Spleen (tissue), 11 donors: ENCODE data around the gene KCNQ1. TPM values are rescaled to one million over a fixed set of nuclear protein-coding genes. Genes with fewer than 3 reads are reported as not detected.

Source experiments
- DNase-seq: peaks from one replicate; pipeline ENCODE4 v3.0.0-alpha.2; 2020
- H3K27ac ChIP-seq, 8 donors: fragments of 200-600 bp; sonication (generic) in 7 of 8; 1 replicate in 4 of 8; 2 replicates in 4 of 8; pipeline versions ENCODE4 v1.5.0 to v1.8.0; 2016 to 2021; ENCODE audit warnings: inconsistent platforms in 4 of 8, mild to moderate bottlenecking in 4 of 8, moderate library complexity in 1 of 8
- H3K27me3 ChIP-seq, 7 donors: fragments of 200-600 bp; sonication (generic) in 6 of 7; replicated peaks in 1 of 7; 1 replicate in 4 of 7; 2 replicates in 3 of 7; pipeline versions ENCODE4 v1.5.0 to v1.8.0; 2016 to 2021; ENCODE audit warnings: inconsistent platforms in 3 of 7, mild to moderate bottlenecking in 1 of 7
- H3K36me3 ChIP-seq, 6 donors: fragments of 200-600 bp; sonication (generic) in 5 of 6; 1 replicate in 4 of 6; 2 replicates in 2 of 6; pipeline versions ENCODE4 v1.5.0 to v1.8.0; 2016 to 2021; ENCODE audit warnings: inconsistent platforms in 2 of 6
- H3K4me1 ChIP-seq, 6 donors: fragments of 200-600 bp; sonication (generic) in 5 of 6; 1 replicate in 3 of 6; 2 replicates in 3 of 6; pipeline versions ENCODE4 v1.5.0 to v1.8.0; 2016 to 2021; ENCODE audit warnings: inconsistent platforms in 3 of 6
- H3K4me3 ChIP-seq, 8 donors: fragments of 200-600 bp; sonication (generic) in 7 of 8; 1 replicate in 4 of 8; 2 replicates in 4 of 8; pipeline versions ENCODE4 v1.5.0 to v1.8.0; 2016 to 2021; ENCODE audit warnings: inconsistent platforms in 4 of 8, mild to moderate bottlenecking in 4 of 8, moderate library complexity in 2 of 8
- H3K9me3 ChIP-seq, 8 donors: fragments of 200-600 bp; sonication (generic) in 7 of 8; 1 replicate in 4 of 8; 2 replicates in 4 of 8; pipeline versions ENCODE4 v1.5.0 to v1.8.0; 2016 to 2021; ENCODE audit warnings: inconsistent platforms in 4 of 8
- POLR2A ChIP-seq, 3 donors: fragments of 450-650 bp; IDR thresholded peaks; one replicate each; pipeline ENCODE4 v1.5.1; 2017; ENCODE audit warnings: antibody characterized with exemption in 3 of 3, mild to moderate bottlenecking in 1 of 3
- POLR2AphosphoS5 ChIP-seq, 3 donors: sonication (generic); formaldehyde crosslinking; IDR thresholded peaks; one replicate each; pipeline ENCODE4 v1.5.1; 2017; ENCODE audit warnings: antibody characterized with exemption in 3 of 3
- WGBS, 5 donors: extraction: QIAGEN DNeasy Blood & Tissue Kit in 3 of 5; methylation state at CpG; one replicate each; pipeline versions ENCODE4 v1.1.5 to v1.1.7; 2013 to 2018; 5-methylcytosine and 5-hydroxymethylcytosine counted together
- intact Hi-C: fragments of 100-400 bp; cut with DNase I; formaldehyde crosslinking; loops from one replicate; pipeline ENCODE4 v1.15.0; 2023; ENCODE audit warnings: low total_unique reads
- polyA plus RNA-seq, 3 donors: library from polyadenylated mRNA; stranded (reverse); fragments of 200-250 nt; gene quantifications; one replicate each; pipeline ENCODE4 v1.2.1, GENCODE V29; 2013
- total RNA-seq, 7 donors: library from RNA; depleted of rRNA in 3 of 7; stranded (reverse); fragments of >200 nt in 3 of 7; fragmentation: NEBNext Ultra II Directional in 4 of 7; extraction: Animal tissue kit (Norgen Biotek cat#: 25700) in 4 of 7; gene quantifications; one replicate each; pipeline versions ENCODE4 v1.1.0 to v1.2.1, GENCODE V29; 2016 to 2021
- TF ChIP-seq, protein P1 (sequence below), 11 experiments: fragments of 200-600 bp in 7 of 11; fragments of 450-650 bp in 4 of 11; sonication (generic) in 4 of 11; IDR thresholded peaks in 8 of 11; conservative IDR thresholded peaks in 3 of 11; 1 replicate in 7 of 11; 2 replicates in 4 of 11; pipeline versions ENCODE4 v1.4.0 to v1.8.0; 2016 to 2021; ENCODE audit warnings: antibody characterized with exemption in 11 of 11, inconsistent platforms in 4 of 11, mild to moderate bottlenecking in 1 of 11
- donor health status: healthy with polysubstance abuse.
- donor health status: DM: no; HTN: no; CAD: no; lungs with moderate emphysema.
- donor health status: DM: no; HTN: no; CAD: no.
- donor health status: Bipolar disorder and iron deficiency.
- donor health status: healthy.
- donor health status: DM: no; HTN: no; CAD: no.
- donor health status: DM: yes; HTN: yes; CAD: no.

Gene KCNQ1
- total and polyA plus RNA-seq, 10 donors: 3.3 to 21.6 (median 13.5) TPM

- intact Hi-C loops: no loop called here
- Histone ChIP-seq H3K9me3 (peaks cover 3 to 38% (median 17%) of the 10 kb centered on the region in 8 donors), H3K27me3 (no peaks in the 10 kb centered on the region), H3K4me3 (no peak overlapping the region), H3K4me1 (no peaks in the 10 kb centered on the region), H3K27ac (no peak overlapping the region), H3K36me3 (peaks cover 0 to 66% (median 0%) of the 10 kb centered on the region in 6 donors)
- DNase-seq: no peak
- 89 to 94% (median 93%) methylated on average over 15 of the region's 15 CpGs for WGBS, 5 donors
- TF ChIP-seq, protein P1, sequence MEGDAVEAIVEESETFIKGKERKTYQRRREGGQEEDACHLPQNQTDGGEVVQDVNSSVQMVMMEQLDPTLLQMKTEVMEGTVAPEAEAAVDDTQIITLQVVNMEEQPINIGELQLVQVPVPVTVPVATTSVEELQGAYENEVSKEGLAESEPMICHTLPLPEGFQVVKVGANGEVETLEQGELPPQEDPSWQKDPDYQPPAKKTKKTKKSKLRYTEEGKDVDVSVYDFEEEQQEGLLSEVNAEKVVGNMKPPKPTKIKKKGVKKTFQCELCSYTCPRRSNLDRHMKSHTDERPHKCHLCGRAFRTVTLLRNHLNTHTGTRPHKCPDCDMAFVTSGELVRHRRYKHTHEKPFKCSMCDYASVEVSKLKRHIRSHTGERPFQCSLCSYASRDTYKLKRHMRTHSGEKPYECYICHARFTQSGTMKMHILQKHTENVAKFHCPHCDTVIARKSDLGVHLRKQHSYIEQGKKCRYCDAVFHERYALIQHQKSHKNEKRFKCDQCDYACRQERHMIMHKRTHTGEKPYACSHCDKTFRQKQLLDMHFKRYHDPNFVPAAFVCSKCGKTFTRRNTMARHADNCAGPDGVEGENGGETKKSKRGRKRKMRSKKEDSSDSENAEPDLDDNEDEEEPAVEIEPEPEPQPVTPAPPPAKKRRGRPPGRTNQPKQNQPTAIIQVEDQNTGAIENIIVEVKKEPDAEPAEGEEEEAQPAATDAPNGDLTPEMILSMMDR (IDR thresholded peaks at IDR 0.05 in 8 of 11, conservative IDR thresholded peaks at IDR 0.05 in 3 of 11): no peak
- TF ChIP-seq POLR2AphosphoS5 (IDR thresholded peaks at IDR 0.05) (no peak), POLR2A (IDR thresholded peaks at IDR 0.05) (no peak)
Observed at GRCh38 chr11:2593393-2593950, 148.7 kb downstream of the KCNQ1 start.

DNA sequence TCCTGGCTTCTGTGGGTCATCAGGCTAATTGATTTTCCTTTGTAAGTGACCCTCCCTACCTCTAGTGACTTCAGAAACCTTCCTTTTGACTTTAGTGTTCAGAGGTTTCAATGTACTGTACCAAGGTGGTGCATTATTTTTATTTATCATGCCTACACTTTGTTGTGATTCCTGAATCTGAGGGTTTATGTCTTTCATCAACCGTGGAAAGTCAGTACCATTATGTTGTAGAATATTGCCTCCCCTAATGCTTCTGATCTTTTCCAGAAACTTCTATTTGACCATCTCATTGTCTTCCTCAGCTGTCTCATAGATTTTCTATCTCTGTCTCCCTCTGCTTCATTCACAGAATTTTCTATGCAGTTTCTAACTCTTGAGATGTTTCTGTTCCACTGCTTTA, 149.5 kb downstream of the KCNQ1 start:
- Histone ChIP-seq H3K9me3 (peaks cover 3 to 42% (median 19%) of the 10 kb centered on the region in 8 donors), H3K27ac (no peak overlapping the region), H3K36me3 (peaks cover 0 to 58% (median 0%) of the 10 kb centered on the region in 6 donors), H3K4me1 (no peaks in the 10 kb centered on the region), H3K27me3 (no peaks in the 10 kb centered on the region), H3K4me3 (no peak overlapping the region)
- WGBS, 5 donors: 88 to 100% (median 94%) methylated on average over 1 of the region's 1 CpG
- intact Hi-C loops: no loop called here
- DNase-seq: no peak
- TF ChIP-seq POLR2A (IDR thresholded peaks at IDR 0.05): no peak
- no peak for TF ChIP-seq POLR2AphosphoS5 (IDR thresholded peaks at IDR 0.05)
- TF ChIP-seq, protein P1 (IDR thresholded peaks at IDR 0.05 in 8 of 11, conservative IDR thresholded peaks at IDR 0.05 in 3 of 11): no peak

DNA sequence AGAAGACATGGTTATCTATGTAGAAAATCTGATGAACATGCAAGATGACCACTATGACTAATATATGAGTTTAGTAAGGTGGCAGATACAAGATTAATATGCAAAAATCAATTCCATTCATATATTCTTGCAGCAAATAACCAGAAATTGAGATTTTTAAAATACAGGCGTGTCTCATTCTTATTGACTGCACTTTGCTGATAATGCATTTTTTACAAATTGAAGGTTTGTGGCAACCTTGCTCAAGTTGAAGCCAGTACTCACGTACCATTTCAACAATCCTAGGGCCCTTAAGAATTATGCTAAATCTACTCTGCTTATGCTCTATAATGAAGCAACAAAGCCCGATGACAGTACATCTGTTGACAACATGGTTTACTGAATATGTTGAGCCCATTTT, 150.4 kb downstream of the KCNQ1 start:
- Histone ChIP-seq H3K4me1 (no peaks in the 10 kb centered on the region), H3K27ac (no peak overlapping the region), H3K4me3 (no peak overlapping the region), H3K9me3 (peaks cover 3 to 42% (median 19%) of the 10 kb centered on the region in 8 donors), H3K36me3 (peaks cover 0 to 49% (median 0%) of the 10 kb centered on the region in 6 donors), H3K27me3 (no peaks in the 10 kb centered on the region)
- WGBS, 5 donors: 86 to 95% (median 90%) methylated on average over 3 of the region's 3 CpGs
- TF ChIP-seq, protein P1 (IDR thresholded peaks at IDR 0.05 in 8 of 11, conservative IDR thresholded peaks at IDR 0.05 in 3 of 11): no peak
- no peak for TF ChIP-seq POLR2AphosphoS5 (IDR thresholded peaks at IDR 0.05)
- no peak for TF ChIP-seq POLR2A (IDR thresholded peaks at IDR 0.05)
- no peak for DNase-seq
- intact Hi-C loops: no loop called here

DNA sequence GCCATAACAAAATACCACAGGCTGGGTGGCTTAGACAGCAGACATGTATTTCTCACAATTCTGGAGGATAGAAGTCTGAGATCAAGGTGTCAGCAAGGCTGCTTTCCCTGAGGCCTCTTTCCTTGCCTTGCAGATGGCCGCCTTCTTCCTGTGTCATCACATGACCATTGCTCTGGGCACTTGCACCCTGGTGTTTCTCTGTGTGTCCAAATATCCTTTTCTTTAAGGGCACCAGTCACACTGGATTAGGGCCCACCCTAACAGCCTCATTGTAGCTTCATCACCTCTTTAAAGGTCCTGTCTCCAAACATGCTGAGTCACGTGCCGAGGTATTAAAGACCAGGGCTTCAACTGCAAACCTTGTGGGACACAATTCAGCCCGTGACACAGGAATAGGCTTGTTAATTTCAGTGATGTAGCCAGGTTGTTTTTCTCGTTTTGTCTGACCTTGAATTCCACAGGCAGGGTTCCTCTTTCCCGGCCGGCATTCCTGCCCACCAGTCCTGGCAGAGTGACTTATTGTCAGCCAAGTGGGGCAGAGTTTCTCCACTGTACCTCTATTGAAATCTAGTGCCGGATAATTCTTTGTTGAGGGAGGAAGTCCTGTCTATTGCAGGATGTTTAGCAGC, 154.9 kb downstream of the KCNQ1 start:
- Histone ChIP-seq H3K27ac (peak overlapping the region in 2 of 8 donors; percentile 34 to 54), H3K4me1 (no peaks in the 10 kb centered on the region), H3K36me3 (peaks cover 0 to 13% (median 0%) of the 10 kb centered on the region in 6 donors), H3K9me3 (peaks cover 3 to 35% (median 20%) of the 10 kb centered on the region in 8 donors), H3K4me3 (no peak overlapping the region), H3K27me3 (no peaks in the 10 kb centered on the region)
- intact Hi-C loops: no loop called here
- no peak for DNase-seq
- WGBS, 5 donors: 73 to 84% (median 75%) methylated on average over 6 to 8 of the region's 8 CpGs
- TF ChIP-seq, protein P1 (IDR thresholded peaks at IDR 0.05 in 8 of 11, conservative IDR thresholded peaks at IDR 0.05 in 3 of 11): no peak
- TF ChIP-seq POLR2AphosphoS5 (IDR thresholded peaks at IDR 0.05): no peak
- TF ChIP-seq POLR2A (IDR thresholded peaks at IDR 0.05): no peak
